ENCODE measurements around the gene SH3PXD2B.
A peak's percentile ranks its signal among the peaks of the same experiment; 100 is the strongest.
"Not testable (repeated sequence)": the region's sequence is repeated elsewhere in the genome, so short reads cannot be mapped to it uniquely, and the experiment has no call there.

Gene SH3PXD2B

DNA sequence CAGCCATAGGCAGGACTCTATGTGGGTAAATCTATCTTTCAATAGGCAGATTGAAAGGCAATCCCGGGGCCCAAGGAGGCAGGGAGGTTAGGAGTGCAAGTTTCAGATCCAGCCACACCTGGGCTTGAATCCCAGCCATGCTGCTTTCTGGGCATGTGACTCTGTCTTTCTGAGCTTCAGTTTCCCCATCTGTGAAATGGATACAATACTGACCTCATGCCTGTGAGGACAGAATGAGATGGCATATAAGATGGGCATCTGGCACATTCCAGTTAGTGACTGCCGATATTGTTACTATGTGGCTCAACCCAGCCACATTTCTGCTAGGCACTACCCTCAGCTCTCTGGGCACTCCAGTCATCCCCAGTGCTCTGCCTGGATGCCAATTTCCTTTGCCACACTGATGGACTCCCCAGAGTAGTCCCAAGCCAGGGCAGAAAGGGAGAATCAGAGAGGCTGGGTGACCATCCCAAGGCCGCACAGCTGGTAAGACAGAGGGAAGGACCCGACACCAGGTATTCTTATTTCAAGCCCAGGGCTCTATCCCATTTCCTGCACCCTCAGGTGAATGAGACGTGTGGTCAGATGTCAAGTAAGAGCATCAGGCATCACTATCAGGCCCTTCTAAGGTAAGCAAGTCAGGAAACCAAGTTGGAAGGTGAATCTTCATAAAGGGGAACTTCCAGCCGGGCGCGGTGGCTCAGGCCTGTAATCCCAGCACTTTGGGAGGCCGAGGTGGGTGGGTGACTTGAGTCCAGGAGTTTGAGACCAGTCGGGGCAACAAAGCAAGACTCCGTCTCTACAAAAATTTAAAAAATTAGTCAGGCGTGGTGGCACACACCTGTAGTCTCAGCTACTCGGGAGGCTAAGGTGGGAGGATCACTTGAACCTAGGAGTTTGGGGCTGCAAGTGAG, 38.7 kb downstream of the SH3PXD2B start:
- TF ChIP-seq POLR2A (IDR thresholded peaks at IDR 0.05; ENCODE audit: low read depth, low read length) (no peak), SPI1 (IDR thresholded peaks at IDR 0.05; ENCODE audit: low read depth, low read length) (no peak), POLR2AphosphoS5 (IDR thresholded peaks at IDR 0.05; ENCODE audit: low read depth, low read length) (no peak), TAF1 (IDR thresholded peaks at IDR 0.05; ENCODE audit: low read depth, low read length) (no peak), PAX5 (IDR thresholded peaks at IDR 0.05; ENCODE audit: insufficient read depth, low read length, severe bottlenecking) (no peak), POU2F2 (IDR thresholded peaks at IDR 0.05; ENCODE audit: low read depth, low read length) (no peak)
- FAIRE-seq (no peak), DNase-seq (ENCODE audit: insufficient read length, low spot score) (no peak)

DNA sequence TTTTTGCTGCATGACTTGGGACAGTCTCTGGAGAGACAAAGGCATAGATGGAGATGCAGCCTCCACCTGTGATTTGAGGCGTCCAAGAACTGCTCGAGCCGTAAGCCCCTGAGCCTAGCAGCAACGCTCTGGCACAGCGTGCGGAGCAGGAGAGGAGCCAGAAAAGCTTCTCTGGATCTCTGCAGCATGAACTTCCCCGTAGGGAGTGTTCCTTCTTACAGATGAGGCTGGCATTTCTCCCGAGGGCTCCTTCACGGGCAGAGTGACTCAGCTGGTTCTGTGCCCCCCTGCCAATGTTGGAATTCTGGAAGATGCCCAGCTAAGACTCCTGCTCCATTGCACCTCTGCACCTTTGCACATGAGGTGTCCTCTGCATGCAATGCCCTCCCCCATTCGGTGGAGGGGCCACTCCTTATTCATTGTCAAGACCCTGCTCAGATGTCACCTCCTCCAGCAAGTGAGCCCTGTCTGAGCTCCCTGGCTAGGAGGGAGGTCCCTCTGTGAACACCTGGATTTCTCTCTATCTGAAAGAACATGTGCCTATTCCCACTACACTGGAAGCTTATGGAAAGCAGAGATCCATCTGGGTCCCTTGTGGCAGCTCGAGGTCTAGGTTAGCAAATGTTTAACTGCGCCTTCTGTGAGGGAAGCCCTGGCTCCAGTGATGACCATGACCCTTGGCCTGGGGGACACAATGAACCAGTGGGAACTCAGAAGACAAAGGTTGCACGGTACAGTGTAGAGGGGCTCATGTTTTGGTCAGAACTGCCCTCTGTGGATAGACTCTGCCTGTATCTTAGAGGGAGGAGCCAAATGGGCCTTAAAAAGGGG, 39.6 kb downstream of the SH3PXD2B start:
- TF ChIP-seq POLR2AphosphoS5 (IDR thresholded peaks at IDR 0.05; ENCODE audit: low read depth, low read length) (no peak), TAF1 (IDR thresholded peaks at IDR 0.05; ENCODE audit: low read depth, low read length) (no peak), PAX5 (IDR thresholded peaks at IDR 0.05; ENCODE audit: insufficient read depth, low read length, severe bottlenecking) (no peak), POLR2A (IDR thresholded peaks at IDR 0.05; ENCODE audit: low read depth, low read length) (no peak), POU2F2 (IDR thresholded peaks at IDR 0.05; ENCODE audit: low read depth, low read length) (no peak)
- no peak for DNase-seq (ENCODE audit: insufficient read length, low spot score)
- no peak for FAIRE-seq

DNA sequence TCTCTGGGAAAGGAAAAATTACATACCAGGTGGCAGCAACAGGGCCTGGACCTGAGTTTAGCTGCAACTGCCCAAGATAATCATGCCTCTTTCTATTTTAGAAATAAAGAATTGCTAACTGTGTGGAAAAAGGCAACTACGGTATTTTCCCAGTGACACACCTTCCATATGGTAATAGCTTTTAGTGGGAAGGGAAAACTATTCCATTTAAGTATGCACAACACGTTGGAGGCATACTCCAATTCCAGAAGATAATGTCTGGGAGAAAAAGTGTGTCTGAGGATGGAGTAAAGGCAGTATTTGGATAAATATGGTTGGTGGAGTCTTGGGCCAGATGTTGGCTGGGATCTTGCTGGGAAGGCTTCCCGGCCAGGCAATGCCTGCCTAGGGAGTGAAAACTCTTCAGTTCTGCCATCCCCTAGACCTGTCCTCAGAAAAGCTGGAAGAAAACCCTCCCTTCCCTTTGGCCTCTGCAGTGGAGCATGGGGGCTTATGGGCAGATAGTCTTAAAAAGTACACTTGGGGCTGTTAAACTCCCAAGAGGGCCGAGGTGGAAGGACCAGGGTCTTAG, 40.6 kb downstream of the SH3PXD2B start:
- TF ChIP-seq POU2F2 (IDR thresholded peaks at IDR 0.05; ENCODE audit: low read depth, low read length) (no peak), TAF1 (IDR thresholded peaks at IDR 0.05; ENCODE audit: low read depth, low read length) (no peak), SPI1 (IDR thresholded peaks at IDR 0.05; ENCODE audit: low read depth, low read length) (no peak), POLR2AphosphoS5 (IDR thresholded peaks at IDR 0.05; ENCODE audit: low read depth, low read length) (no peak), POLR2A (IDR thresholded peaks at IDR 0.05; ENCODE audit: low read depth, low read length) (no peak), PAX5 (IDR thresholded peaks at IDR 0.05; ENCODE audit: insufficient read depth, low read length, severe bottlenecking) (no peak)
- no peak for FAIRE-seq
- no peak for DNase-seq (ENCODE audit: insufficient read length, low spot score)

DNA sequence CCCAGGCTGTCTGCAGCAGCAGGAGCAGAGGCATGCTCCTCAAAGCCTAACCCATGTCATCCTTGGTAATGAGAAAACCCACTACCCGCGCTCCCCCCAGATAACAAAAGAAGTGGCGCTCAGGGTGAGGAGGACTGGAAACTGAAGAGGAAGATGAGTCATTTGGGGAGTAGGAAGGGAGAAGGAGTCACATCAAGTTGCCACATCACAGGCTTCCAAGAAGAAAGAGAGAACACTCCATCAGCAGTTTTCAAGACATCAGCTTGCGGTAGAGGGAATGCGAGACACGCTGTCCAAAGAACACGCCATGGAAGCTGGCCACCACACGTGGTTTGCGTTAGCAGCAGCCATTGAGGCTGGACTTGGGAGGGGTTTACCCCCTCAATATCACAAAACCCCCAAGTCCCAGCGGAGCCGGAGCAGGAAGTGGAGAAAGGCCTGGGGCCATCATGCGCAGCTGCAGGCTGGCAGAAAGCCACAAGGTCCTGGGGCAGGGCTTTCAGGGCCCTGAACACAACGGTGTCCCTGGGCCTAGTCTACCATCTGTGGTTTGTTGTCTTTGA, 41.5 kb downstream of the SH3PXD2B start:
- no peak for FAIRE-seq
- DNase-seq (ENCODE audit: insufficient read length, low spot score): no peak
- TF ChIP-seq POLR2A (IDR thresholded peaks at IDR 0.05; ENCODE audit: low read depth, low read length) (no peak), POLR2AphosphoS5 (IDR thresholded peaks at IDR 0.05; ENCODE audit: low read depth, low read length) (no peak), TAF1 (IDR thresholded peaks at IDR 0.05; ENCODE audit: low read depth, low read length) (no peak), PAX5 (IDR thresholded peaks at IDR 0.05; ENCODE audit: insufficient read depth, low read length, severe bottlenecking) (no peak)

DNA sequence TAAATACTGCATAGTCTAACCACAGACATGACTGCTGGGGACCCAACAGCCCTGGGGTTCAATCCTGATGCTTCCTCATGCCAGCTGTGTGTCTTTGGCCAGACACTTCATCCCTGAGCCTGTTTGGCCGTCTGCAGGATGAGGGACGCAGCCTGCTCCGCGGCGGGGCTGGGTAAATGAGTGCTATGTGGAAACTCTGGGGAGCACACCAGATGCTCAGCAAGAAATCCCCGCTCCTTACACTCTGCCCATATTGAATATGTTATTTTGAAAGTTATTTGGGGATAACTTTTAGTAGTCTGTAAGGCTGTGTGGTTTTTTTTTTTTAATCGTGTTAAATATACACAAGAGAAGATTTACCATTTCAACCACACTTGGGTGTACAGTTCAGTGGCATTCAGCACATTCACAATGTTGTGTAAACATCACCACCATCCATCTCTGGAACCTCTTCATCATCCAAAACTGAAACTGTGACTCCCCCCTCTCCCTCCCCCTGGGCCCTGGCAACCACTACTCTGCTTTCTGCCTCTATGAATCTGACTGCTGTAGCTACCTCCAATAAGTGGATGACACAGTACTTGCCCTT, 42.7 kb downstream of the SH3PXD2B start:
- no peak for DNase-seq (ENCODE audit: insufficient read length, low spot score)
- TF ChIP-seq SPI1 (IDR thresholded peaks at IDR 0.05; ENCODE audit: low read depth, low read length): no peak
- no peak for TF ChIP-seq POU2F2 (IDR thresholded peaks at IDR 0.05; ENCODE audit: low read depth, low read length)
- TF ChIP-seq PAX5 (IDR thresholded peaks at IDR 0.05; ENCODE audit: insufficient read depth, low read length, severe bottlenecking): no peak
- no peak for TF ChIP-seq POLR2A (IDR thresholded peaks at IDR 0.05; ENCODE audit: low read depth, low read length)
- no peak for TF ChIP-seq POLR2AphosphoS5 (IDR thresholded peaks at IDR 0.05; ENCODE audit: low read depth, low read length)
- no peak for TF ChIP-seq TAF1 (IDR thresholded peaks at IDR 0.05; ENCODE audit: low read depth, low read length)
- FAIRE-seq: no peak

DNA sequence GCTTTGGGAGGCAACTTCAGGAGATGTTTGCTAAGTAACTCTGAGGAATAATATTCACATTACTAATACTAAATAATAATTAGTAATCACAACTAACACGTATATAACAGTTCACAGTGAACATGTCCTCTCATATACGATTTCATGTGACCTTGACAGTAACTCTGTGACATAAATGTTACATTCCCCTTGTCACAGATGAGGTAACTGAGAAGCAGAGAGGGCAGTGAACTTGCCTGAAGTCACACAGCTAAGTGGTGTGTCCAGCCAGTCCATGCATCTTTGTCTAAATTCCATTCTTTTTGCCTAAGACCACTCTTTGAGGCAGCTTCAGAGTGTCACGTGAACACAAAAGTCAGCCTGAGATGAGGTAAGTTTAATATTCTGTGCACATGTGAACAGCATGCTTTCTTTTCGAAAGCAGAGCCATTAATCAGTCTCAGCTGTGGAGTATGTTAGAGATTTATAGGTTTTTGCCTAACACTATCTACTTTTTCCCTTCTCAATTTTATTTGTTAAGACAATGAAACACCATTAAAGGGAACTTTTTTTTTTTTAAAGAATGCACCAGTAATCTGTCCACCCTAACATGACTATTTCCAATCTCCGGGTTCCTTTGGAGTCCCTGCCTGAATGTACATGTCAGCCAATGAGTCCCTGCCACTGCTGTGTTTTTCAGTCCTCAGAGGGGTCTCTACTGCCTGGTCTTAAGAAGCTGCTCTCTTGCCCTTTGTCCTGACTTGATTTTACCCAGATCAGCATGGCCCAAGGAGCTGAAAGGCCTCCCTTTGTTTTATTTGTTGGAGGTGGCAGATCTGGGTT, 43.5 kb downstream of the SH3PXD2B start:
- FAIRE-seq (no peak), DNase-seq (ENCODE audit: insufficient read length, low spot score) (no peak)
- TF ChIP-seq TAF1 (IDR thresholded peaks at IDR 0.05; ENCODE audit: low read depth, low read length): no peak
- TF ChIP-seq POU2F2 (IDR thresholded peaks at IDR 0.05; ENCODE audit: low read depth, low read length): no peak
- no peak for TF ChIP-seq SPI1 (IDR thresholded peaks at IDR 0.05; ENCODE audit: low read depth, low read length)
- no peak for TF ChIP-seq PAX5 (IDR thresholded peaks at IDR 0.05; ENCODE audit: insufficient read depth, low read length, severe bottlenecking)

DNA sequence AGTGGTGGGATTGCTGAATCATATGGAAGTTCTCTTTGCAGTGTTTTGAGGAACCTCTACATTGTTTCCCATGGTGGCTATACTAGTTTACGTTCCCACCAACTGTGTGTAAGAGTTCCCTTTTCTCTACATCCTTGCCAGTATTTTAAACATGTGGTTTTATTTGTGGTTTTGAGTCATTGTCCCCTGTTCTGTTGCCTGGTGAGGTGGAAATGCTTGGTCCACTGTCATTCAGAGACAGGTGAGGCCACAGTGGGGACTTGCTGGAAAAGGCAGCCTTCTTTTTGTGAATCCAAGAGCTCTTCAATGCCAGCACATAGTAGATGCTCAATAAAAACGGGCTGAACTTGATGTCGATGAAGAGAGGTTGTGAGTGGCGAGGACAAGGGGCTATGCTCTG, 44.2 kb downstream of the SH3PXD2B start:
- FAIRE-seq (no peak), DNase-seq (ENCODE audit: insufficient read length, low spot score) (no peak)
- TF ChIP-seq POLR2AphosphoS5 (IDR thresholded peaks at IDR 0.05; ENCODE audit: low read depth, low read length) (no peak), TAF1 (IDR thresholded peaks at IDR 0.05; ENCODE audit: low read depth, low read length) (no peak), SPI1 (IDR thresholded peaks at IDR 0.05; ENCODE audit: low read depth, low read length) (peak; percentile 15; the same call in 1 of the 2 replicates), POU2F2 (IDR thresholded peaks at IDR 0.05; ENCODE audit: low read depth, low read length) (no peak)

DNA sequence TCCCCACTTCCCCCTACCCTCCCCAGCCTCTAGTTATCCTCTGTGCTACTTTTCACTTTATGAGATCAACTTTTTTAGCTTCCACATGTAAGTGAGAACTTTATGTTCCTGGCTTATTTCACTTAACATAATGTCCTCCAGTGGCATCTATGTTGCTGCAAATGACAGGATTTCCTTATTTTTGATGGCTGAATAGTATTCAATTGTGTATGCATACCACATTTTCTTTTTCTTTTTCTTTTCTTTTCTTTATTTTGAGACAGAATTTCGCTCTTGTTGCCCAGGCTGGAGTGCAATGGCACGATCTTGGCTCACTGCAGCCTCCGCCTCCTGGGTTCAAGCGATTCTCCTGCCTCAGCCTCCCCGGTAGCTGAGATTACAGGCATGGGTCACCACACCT, 44.8 kb downstream of the SH3PXD2B start:
- not testable (repeated sequence) for FAIRE-seq; DNase-seq (ENCODE audit: insufficient read length, low spot score)

All from GM12891 (cell line).